CD4-positive, alpha-beta T cell treated with Interleukin-10 for 1 hour (primary cell): ENCODE measurements around the gene PAX7.
A peak's percentile ranks its signal among the peaks of the same experiment; 100 is the strongest.

Source experiments
- DNase-seq: peaks from one replicate; pipeline ENCODE4 v3.0.0-alpha.2; 2020

Gene PAX7

GRCh38 chr1:18642278-18643095, 11.8 kb downstream of the PAX7 start:
- DNase-seq, result no peak

GRCh38 chr1:18643154-18644012, 12.7 kb downstream of the PAX7 start:
- DNase-seq, result no peak

- no peak for DNase-seq
These were observed 13.4 kb downstream of the PAX7 start for GRCh38 chr1:18644013-18644399.

- no peak for DNase-seq
These were observed 13.8 kb downstream of the PAX7 start for GRCh38 chr1:18644446-18644845.

- DNase-seq, result no peak
These were observed 14.5 kb downstream of the PAX7 start for GRCh38 chr1:18644973-18645746.

- no peak for DNase-seq
These were observed 15.1 kb downstream of the PAX7 start for GRCh38 chr1:18645747-18646090.

- DNase-seq, result no peak
These were observed 15.6 kb downstream of the PAX7 start for GRCh38 chr1:18646091-18646785.

- no peak for DNase-seq
These were observed 16.3 kb downstream of the PAX7 start for GRCh38 chr1:18646786-18647410.

GRCh38 chr1:18647681-18648214, 17.1 kb downstream of the PAX7 start:
- DNase-seq, result no peak

- no peak for DNase-seq
These were observed 19.2 kb downstream of the PAX7 start for GRCh38 chr1:18649693-18650370.

- peak; percentile 7 for DNase-seq
These were observed 21.1 kb downstream of the PAX7 start for GRCh38 chr1:18651713-18652112.

- DNase-seq, result no peak
These were observed 22.1 kb downstream of the PAX7 start for GRCh38 chr1:18652791-18653190.

GRCh38 chr1:18653367-18653766, 22.7 kb downstream of the PAX7 start:
- no peak for DNase-seq

- no peak for DNase-seq
These were observed 23.3 kb downstream of the PAX7 start for GRCh38 chr1:18653916-18654315.

- no peak for DNase-seq
These were observed 24.0 kb downstream of the PAX7 start for GRCh38 chr1:18654599-18654998.

GRCh38 chr1:18657506-18658201, 27.0 kb downstream of the PAX7 start:
- DNase-seq, result no peak

GRCh38 chr1:18658831-18659230, 28.2 kb downstream of the PAX7 start:
- DNase-seq, result no peak

GRCh38 chr1:18661404-18662285, 31.0 kb downstream of the PAX7 start:
- no peak for DNase-seq

- DNase-seq, result no peak
These were observed 31.6 kb downstream of the PAX7 start for GRCh38 chr1:18662286-18662639.
